Ramos (cell line): ENCODE measurements around the gene SLCO1C1.
"Not testable (repeated sequence)": the region's sequence is repeated elsewhere in the genome, so short reads cannot be mapped to it uniquely, and the experiment has no call there.

Experiments
- in situ Hi-C: fragments of 300-500 bp; cut with MboI; formaldehyde crosslinking; loops from one replicate; pipeline ENCODE4 v1.14.3; 2022; ENCODE audit warnings: low sequenced_read_pairs; ENCODE audit not compliant: unreplicated experiment

SLCO1C1 gene

GRCh38 chr12:20783796-20784357, 88.7 kb downstream of the SLCO1C1 start:
- in situ Hi-C loops: not testable (repeated sequence)

DNA sequence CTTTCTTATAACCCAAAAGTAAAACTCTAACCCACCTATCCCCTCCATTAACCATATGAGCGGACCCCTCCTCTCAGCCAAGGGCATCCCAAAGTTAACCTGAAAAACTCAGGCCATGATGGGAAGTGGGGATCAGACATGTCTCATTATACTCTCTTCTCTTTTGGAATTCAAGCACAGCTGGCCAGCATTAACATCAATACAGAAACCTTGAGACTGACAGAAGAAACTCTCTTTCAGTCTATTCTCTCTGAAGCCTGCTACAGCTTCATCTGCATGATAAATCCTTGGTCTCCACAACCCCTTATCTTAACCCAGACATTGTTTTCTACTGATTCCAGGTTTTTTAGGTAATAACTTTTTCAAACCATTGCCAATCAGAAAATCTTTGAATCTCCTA, 97.8 kb downstream of the SLCO1C1 start:
- in situ Hi-C loops: no loop called here

GRCh38 chr12:20798554-20798953, 103.4 kb downstream of the SLCO1C1 start:
- in situ Hi-C loops: no loop called here

GRCh38 chr12:20800160-20800559, 105.0 kb downstream of the SLCO1C1 start:
- in situ Hi-C loops: no loop called here

DNA sequence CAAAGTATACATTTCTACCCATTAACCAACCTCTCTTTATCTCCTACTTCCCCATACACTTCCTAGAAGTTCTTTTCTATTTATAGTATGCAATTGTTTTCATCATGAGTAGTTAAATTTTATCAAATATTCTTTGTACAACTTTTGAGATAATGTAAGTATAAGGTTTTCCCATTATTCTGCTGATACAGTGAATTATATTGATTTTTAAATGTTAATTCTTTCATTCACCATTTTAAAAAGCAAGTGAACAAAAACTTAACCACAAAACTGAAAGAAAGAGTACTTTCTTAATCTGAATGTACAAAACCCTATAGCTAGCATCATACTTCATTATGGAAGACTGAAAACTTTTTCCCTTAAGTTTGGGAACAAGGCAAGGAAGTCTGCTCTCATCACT, 105.9 kb downstream of the SLCO1C1 start:
- in situ Hi-C loops: no loop called here
